Activated CD8-positive, alpha-beta T cell treated with anti-CD3 and anti-CD28 coated beads for 36 hours (primary cell): ENCODE results near the gene LRRC8E. TPM values are rescaled to one million over a fixed set of nuclear protein-coding genes. Genes with fewer than 3 reads are reported as not detected.

Source experiments
- ATAC-seq: fragments of 200-7000 bp; cut with Tn5 transposase; one replicate; pipeline ENCODE4 v1.10.0; 2021; ENCODE audit warnings: mild to moderate bottlenecking, moderate library complexity
- CTCF ChIA-PET: fragments of 350-600 bp; sonication (Branson Sonifier 250); formaldehyde crosslinking; loops from one replicate; lab custom pipeline; 2021; ENCODE audit warnings: antibody characterized with exemption; lab: Charles Lee
- POLR2A ChIA-PET: fragments of 350-600 bp; sonication (Branson Sonifier 250); formaldehyde crosslinking; loops from one replicate; lab custom pipeline; 2021; ENCODE audit warnings: antibody characterized with exemption; lab: Charles Lee
- DNase-seq: peaks from one replicate; pipeline ENCODE4 v3.0.0-alpha.2; 2020
- H3K27ac Mint-ChIP-seq: one replicate; pipeline ENCODE4 v1.8.0; 2021; ENCODE audit warnings: mild to moderate bottlenecking, mixed read lengths
- H3K27me3 Mint-ChIP-seq: one replicate; pipeline ENCODE4 v1.8.0; 2021; ENCODE audit warnings: mixed read lengths
- H3K36me3 Mint-ChIP-seq: one replicate; pipeline ENCODE4 v1.8.0; 2021; ENCODE audit warnings: low read depth, mixed read lengths
- H3K4me1 Mint-ChIP-seq: one replicate; pipeline ENCODE4 v1.8.0; 2021; ENCODE audit warnings: low read depth, mixed read lengths
- H3K4me3 Mint-ChIP-seq: one replicate; pipeline ENCODE4 v1.8.0; 2021; ENCODE audit warnings: mild to moderate bottlenecking, moderate library complexity, mixed read lengths
- H3K9me3 Mint-ChIP-seq: one replicate; pipeline ENCODE4 v1.8.0; 2021; ENCODE audit warnings: mixed read lengths
- intact Hi-C: fragments of 100-400 bp; cut with micrococcal nuclease; formaldehyde crosslinking; loops from one replicate; pipeline ENCODE4 v1.10.0; 2022
- total RNA-seq, 2 experiments: library from RNA; stranded (reverse); gene quantifications; one replicate each; pipeline ENCODE4 v1.2.3, GENCODE V29; 2021
- TF ChIP-seq, protein P1 (sequence below): fragments of 200-600 bp; IDR thresholded peaks from one replicate; pipeline ENCODE4 v1.8.0; 2022; ENCODE audit warnings: antibody characterized with exemption, mild to moderate bottlenecking

The LRRC8E gene
- total RNA-seq, 2 experiments from 2014 or later = not detected

DNA sequence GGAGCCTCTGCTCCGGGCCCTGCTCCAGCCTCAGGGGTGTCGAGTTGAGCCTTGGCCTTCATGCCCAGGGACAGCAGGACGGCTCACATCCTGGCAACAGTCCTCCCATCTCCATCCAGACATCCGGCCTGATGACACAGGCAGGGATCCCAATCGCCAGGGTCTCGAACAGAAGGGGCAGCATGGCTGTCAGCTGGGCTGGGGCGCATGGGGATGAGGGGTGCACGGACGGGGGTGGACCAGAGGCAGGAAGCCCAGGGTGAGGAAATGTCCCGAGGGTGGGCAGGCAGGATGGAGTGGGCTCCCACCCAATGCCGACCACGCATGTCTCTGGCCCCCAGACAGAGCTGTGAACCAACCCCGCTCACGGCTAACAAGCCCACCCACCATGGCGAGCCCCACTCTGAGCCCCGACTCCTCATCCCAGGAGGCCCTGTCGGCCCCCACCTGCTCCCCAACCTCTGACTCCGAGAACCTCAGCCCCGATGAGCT, 42.1 kb upstream of the LRRC8E start:
- H3K4me3 Mint-ChIP-seq = no peak overlapping the region
- H3K27ac Mint-ChIP-seq = no peak overlapping the region
- intact Hi-C loops = no loop called here
- H3K27me3 Mint-ChIP-seq = no peaks in the 10 kb centered on the region
- no peaks in the 10 kb centered on the region for H3K4me1 Mint-ChIP-seq
- DNase-seq (no peak), ATAC-seq (no peak)
- ChIA-PET CTCF (interaction anchor here (0.6 kb wide), 1 partner anchor 77 kb away, joined by 3 read pairs; no protein-coding TSS in a partner anchor), POLR2A (no interaction called here)
- H3K9me3 Mint-ChIP-seq = no peaks in the 10 kb centered on the region
- no peaks in the 10 kb centered on the region for H3K36me3 Mint-ChIP-seq
- TF ChIP-seq, protein P1, sequence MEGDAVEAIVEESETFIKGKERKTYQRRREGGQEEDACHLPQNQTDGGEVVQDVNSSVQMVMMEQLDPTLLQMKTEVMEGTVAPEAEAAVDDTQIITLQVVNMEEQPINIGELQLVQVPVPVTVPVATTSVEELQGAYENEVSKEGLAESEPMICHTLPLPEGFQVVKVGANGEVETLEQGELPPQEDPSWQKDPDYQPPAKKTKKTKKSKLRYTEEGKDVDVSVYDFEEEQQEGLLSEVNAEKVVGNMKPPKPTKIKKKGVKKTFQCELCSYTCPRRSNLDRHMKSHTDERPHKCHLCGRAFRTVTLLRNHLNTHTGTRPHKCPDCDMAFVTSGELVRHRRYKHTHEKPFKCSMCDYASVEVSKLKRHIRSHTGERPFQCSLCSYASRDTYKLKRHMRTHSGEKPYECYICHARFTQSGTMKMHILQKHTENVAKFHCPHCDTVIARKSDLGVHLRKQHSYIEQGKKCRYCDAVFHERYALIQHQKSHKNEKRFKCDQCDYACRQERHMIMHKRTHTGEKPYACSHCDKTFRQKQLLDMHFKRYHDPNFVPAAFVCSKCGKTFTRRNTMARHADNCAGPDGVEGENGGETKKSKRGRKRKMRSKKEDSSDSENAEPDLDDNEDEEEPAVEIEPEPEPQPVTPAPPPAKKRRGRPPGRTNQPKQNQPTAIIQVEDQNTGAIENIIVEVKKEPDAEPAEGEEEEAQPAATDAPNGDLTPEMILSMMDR = no peak

DNA sequence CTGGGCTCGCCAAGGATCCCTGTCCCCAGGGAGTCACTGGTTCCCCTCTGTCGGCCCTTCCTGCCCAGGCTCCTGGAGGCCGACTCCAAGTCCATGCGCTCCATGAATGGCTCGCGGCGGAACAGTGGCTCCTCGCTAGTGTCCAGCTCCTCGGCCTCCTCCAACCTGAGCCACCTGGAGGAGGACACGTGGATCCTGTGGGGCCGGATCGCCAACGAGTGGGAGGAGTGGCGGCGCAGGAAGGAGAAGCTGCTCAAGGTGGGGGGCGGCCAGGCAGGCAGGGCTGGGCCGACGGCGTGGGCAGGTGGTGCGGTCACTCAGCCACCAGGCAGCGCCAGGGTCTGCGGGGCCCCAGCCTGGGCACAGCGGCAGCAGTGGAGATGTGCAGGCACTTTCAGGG, 40.6 kb upstream of the LRRC8E start:
- ATAC-seq (no peak), DNase-seq (no peak)
- Mint-ChIP-seq H3K9me3 (no peaks in the 10 kb centered on the region), H3K36me3 (no peaks in the 10 kb centered on the region), H3K4me3 (no peak overlapping the region), H3K27ac (no peak overlapping the region), H3K4me1 (no peaks in the 10 kb centered on the region), H3K27me3 (no peaks in the 10 kb centered on the region)
- POLR2A ChIA-PET = no interaction called here
- intact Hi-C loops = no loop called here
- TF ChIP-seq, protein P1 = no peak
- CTCF ChIA-PET = interaction anchor here (1.1 kb wide), 1 partner anchor 37 kb away, joined by 3 read pairs; no protein-coding TSS in a partner anchor

DNA sequence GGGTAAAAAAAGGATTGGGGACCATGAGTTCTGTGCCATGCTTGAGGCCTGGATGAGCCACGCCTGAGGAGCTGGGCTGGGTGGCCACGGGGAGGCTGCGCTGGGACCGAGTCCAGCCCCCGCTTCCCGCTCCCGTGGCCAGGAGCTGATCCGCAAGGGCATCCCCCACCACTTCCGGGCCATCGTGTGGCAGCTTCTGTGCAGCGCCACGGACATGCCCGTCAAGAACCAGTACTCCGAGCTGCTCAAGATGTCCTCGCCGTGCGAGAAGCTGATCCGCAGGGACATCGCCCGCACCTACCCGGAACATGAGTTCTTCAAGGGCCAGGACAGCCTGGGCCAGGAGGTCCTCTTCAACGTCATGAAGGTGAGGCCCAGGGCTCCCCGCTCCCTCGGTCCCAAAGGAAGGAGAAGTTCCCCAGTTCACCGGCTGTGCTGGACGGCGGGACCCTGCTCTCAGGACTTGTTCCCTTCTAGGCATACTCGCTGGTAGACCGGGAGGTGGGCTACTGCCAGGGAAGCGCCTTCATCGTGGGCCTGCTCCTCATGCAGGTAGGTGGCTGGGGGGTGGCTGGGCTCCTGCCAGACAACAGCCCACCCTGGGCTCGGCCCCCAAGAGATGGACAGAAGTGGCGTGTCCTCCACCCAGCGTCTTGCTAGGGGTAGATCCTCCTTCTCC, 39.4 kb upstream of the LRRC8E start:
- H3K27ac Mint-ChIP-seq = no peak overlapping the region
- ChIA-PET CTCF (interaction anchor here (1.1 kb wide), 1 partner anchor 38 kb away, joined by 3 read pairs; no protein-coding TSS in a partner anchor), POLR2A (no interaction called here)
- H3K27me3 Mint-ChIP-seq = no peaks in the 10 kb centered on the region
- H3K9me3 Mint-ChIP-seq = no peaks in the 10 kb centered on the region
- ATAC-seq = no peak
- no peak overlapping the region for H3K4me3 Mint-ChIP-seq
- intact Hi-C loops = no loop called here
- peaks cover 5% of the 10 kb centered on the region for H3K4me1 Mint-ChIP-seq
- DNase-seq = no peak
- no peaks in the 10 kb centered on the region for H3K36me3 Mint-ChIP-seq
- TF ChIP-seq, protein P1 = no peak

DNA sequence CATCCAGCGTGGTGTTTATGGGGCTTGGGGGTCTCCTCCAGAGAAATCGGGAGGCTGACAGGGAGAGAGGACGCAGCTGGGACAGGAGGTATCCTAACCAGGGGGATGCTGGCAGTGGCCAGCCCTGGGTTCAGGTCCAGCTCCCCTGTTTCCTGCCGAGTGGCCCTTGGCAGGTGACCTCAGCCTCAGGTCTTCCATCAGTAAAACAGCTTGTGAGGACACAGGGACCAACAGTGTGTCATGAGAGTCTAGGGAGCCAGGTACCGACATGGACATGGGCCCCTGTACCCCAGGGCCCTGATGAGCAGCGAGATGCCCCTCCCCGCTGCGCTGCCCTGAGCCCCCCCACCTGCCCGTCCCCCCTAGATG, 38.7 kb upstream of the LRRC8E start:
- CTCF ChIA-PET = no interaction called here

More for the DNA sequence above, 38.7 kb upstream of the LRRC8E start:
- Mint-ChIP-seq H3K36me3 (no peaks in the 10 kb centered on the region), H3K9me3 (no peaks in the 10 kb centered on the region), H3K4me1 (peaks cover 5% of the 10 kb centered on the region), H3K4me3 (no peak overlapping the region), H3K27me3 (no peaks in the 10 kb centered on the region), H3K27ac (no peak overlapping the region)
- no peak for DNase-seq
- POLR2A ChIA-PET = interaction anchor here (0.9 kb wide), 1 partner anchor 10 kb away, joined by 3 read pairs; no protein-coding TSS in a partner anchor
- ATAC-seq = no peak
- intact Hi-C loops = no loop called here
- TF ChIP-seq, protein P1 = no peak
